Smooth muscle cell (in vitro differentiated cells): ENCODE results near the gene SAMD15. TPM values are rescaled to one million over a fixed set of nuclear protein-coding genes. Genes with fewer than 3 reads are reported as not detected.

ENCODE experiments used
- DNase-seq: peaks from one replicate; lab custom pipeline; 2025; ENCODE audit not compliant: unreplicated experiment; lab: John Stamatoyannopoulos, UW
- H2AFZ ChIP-seq: fragments of 200-600 bp; sonication (generic); 2 replicates; pipeline ENCODE4 v1.6.0; 2016; ENCODE audit warnings: antibody characterized with exemption, low read depth, mild to moderate bottlenecking
- H3F3A ChIP-seq: fragments of 200-600 bp; sonication (generic); 2 replicates; pipeline ENCODE4 v1.6.0; 2017; ENCODE audit warnings: antibody characterized with exemption, low read depth
- H3K27ac ChIP-seq: fragments of 200-600 bp; sonication (generic); 2 replicates; pipeline ENCODE4 v1.5.1; 2016; ENCODE audit warnings: low read depth, mild to moderate bottlenecking
- H3K27me3 ChIP-seq: fragments of 200-600 bp; sonication (generic); 2 replicates; pipeline ENCODE4 v1.6.1; 2016; ENCODE audit warnings: low read depth, mild to moderate bottlenecking
- H3K36me3 ChIP-seq: fragments of 200-600 bp; sonication (generic); 2 replicates; pipeline ENCODE4 v1.5.1; 2016; ENCODE audit warnings: low read depth
- H3K4me1 ChIP-seq: fragments of 200-600 bp; sonication (generic); 2 replicates; pipeline ENCODE4 v1.5.1; 2016; ENCODE audit warnings: low read depth
- H3K4me2 ChIP-seq: fragments of 200-600 bp; sonication (generic); 2 replicates; pipeline ENCODE4 v1.6.0; 2016; ENCODE audit warnings: mild to moderate bottlenecking
- H3K4me3 ChIP-seq: fragments of 200-600 bp; sonication (generic); 2 replicates; pipeline ENCODE4 v1.5.1; 2016; ENCODE audit warnings: mild to moderate bottlenecking
- H3K79me2 ChIP-seq: fragments of 200-600 bp; sonication (generic); 2 replicates; pipeline ENCODE4 v1.6.0; 2016; ENCODE audit warnings: low read depth, mild to moderate bottlenecking
- H3K9ac ChIP-seq: fragments of 200-600 bp; sonication (generic); 2 replicates; pipeline ENCODE4 v1.6.0; 2016; ENCODE audit warnings: low read depth
- H3K9me3 ChIP-seq: fragments of 200-600 bp; sonication (generic); replicated peaks from 2 replicates; pipeline ENCODE4 v1.5.1; 2016; ENCODE audit warnings: low read depth
- H4K20me1 ChIP-seq: fragments of 200-600 bp; sonication (generic); 2 replicates; pipeline ENCODE4 v1.6.0; 2016; ENCODE audit warnings: low read depth
- CTCF ChIP-seq: fragments of 200-600 bp; sonication (generic); IDR thresholded peaks from 2 replicates; pipeline ENCODE4 v1.5.1; 2017; ENCODE audit warnings: borderline replicate concordance, mild to moderate bottlenecking, antibody characterized with exemption; ENCODE audit not compliant: insufficient read depth, poor library complexity, severe bottlenecking
- WGBS: methylation state at CpG from one replicate; pipeline ENCODE4 v1.1.7; 2016; ENCODE audit warnings: low lambda C conversion rate; 5-methylcytosine and 5-hydroxymethylcytosine counted together
- polyA plus RNA-seq: library from polyadenylated mRNA; unstranded; fragments of >200 nt; fragmentation: Nextera tagmentation; extraction: Ambion mirVana; gene quantifications from 2 replicates; pipeline ENCODE4 v1.2.1, GENCODE V29; 2016
- total RNA-seq: library from RNA; depleted of rRNA; stranded (reverse); fragments of >200 nt; gene quantifications from 2 replicates; pipeline ENCODE4 v1.2.3, GENCODE V29; 2014

The SAMD15 gene
- total and polyA plus RNA-seq, 2 experiments from 2014 or later, result 0.49 to 1.1 TPM

- Histone ChIP-seq H3K4me1 (peaks cover 31% of the 10 kb centered on the region), H4K20me1 (peaks cover 17% of the 10 kb centered on the region), H3K27me3 (no peaks in the 10 kb centered on the region), H2AFZ (no peak overlapping the region), H3K4me2 (peak overlapping the region; percentile 88), H3K9me3 (no peaks in the 10 kb centered on the region), H3K9ac (no peak overlapping the region), H3K36me3 (no peaks in the 10 kb centered on the region), H3K79me2 (peaks cover 43% of the 10 kb centered on the region), H3K4me3 (peak overlapping the region; percentile 98), H3F3A (peaks cover 15% of the 10 kb centered on the region), H3K27ac (no peak overlapping the region)
- no peak for TF ChIP-seq CTCF
- 91% methylated on average over 9 of the region's 9 CpGs for WGBS
- no peak for DNase-seq
Observed at GRCh38 chr14:77375164-77375950, 1.8 kb upstream of the SAMD15 start.

GRCh38 chr14:77375973-77376770 lies 1.0 kb upstream of the SAMD15 start:
- WGBS, result 26% methylated on average over 24 of the region's 24 CpGs
- H3K27ac ChIP-seq, result peak overlapping the region; percentile 96

GRCh38 chr14:77377502-77377844 lies 294 bp downstream of the SAMD15 start:
- peak overlapping the region; percentile 98 for H3K4me3 ChIP-seq
- H4K20me1 ChIP-seq, result peaks cover 1% of the 10 kb centered on the region
- H3K79me2 ChIP-seq, result peaks cover 28% of the 10 kb centered on the region
- peak overlapping the region; percentile 94 for H3K9ac ChIP-seq
- H3F3A ChIP-seq, result peaks cover 6% of the 10 kb centered on the region
- peaks cover 22% of the 10 kb centered on the region for H3K4me1 ChIP-seq
- no peaks in the 10 kb centered on the region for H3K36me3 ChIP-seq
- WGBS, result 20% methylated on average over 10 of the region's 10 CpGs
- no peak for TF ChIP-seq CTCF
- no peak for DNase-seq
- peak overlapping the region; percentile 88 for H3K4me2 ChIP-seq
- peak overlapping the region; percentile 96 for H3K27ac ChIP-seq
- no peaks in the 10 kb centered on the region for H3K9me3 ChIP-seq
- H2AFZ ChIP-seq, result peak overlapping the region; percentile 95
- H3K27me3 ChIP-seq, result no peaks in the 10 kb centered on the region

More at GRCh38 chr14:77375973-77376770, 1.0 kb upstream of the SAMD15 start:
- TF ChIP-seq CTCF, result no peak
- Histone ChIP-seq H3K79me2 (peaks cover 38% of the 10 kb centered on the region), H3K4me2 (peak overlapping the region; percentile 88), H3K9me3 (no peaks in the 10 kb centered on the region), H2AFZ (peak overlapping the region; percentile 95), H3K9ac (peak overlapping the region; percentile 94), H3K36me3 (no peaks in the 10 kb centered on the region), H3K4me1 (peaks cover 31% of the 10 kb centered on the region), H3F3A (peaks cover 15% of the 10 kb centered on the region), H4K20me1 (peaks cover 14% of the 10 kb centered on the region), H3K27me3 (no peaks in the 10 kb centered on the region), H3K4me3 (peak overlapping the region; percentile 98)
- DNase-seq, result no peak
